GM23248 (cell line): ENCODE data around the gene PRLHR. TPM values are rescaled to one million over a fixed set of nuclear protein-coding genes. Genes with fewer than 3 reads are reported as not detected.

Experiments used
- DNase-seq: peaks from one replicate; pipeline ENCODE4 v3.0.0-alpha.2; 2015
- H2AFZ ChIP-seq: fragments of 200-600 bp; sonication (generic); 2 replicates; pipeline ENCODE4 v1.6.1; 2016; ENCODE audit warnings: antibody characterized with exemption
- H3F3A ChIP-seq: fragments of 200-600 bp; sonication (generic); 2 replicates; pipeline ENCODE4 v1.6.1; 2016; ENCODE audit warnings: mild to moderate bottlenecking, antibody characterized with exemption, mixed run types; ENCODE audit not compliant: insufficient read depth
- H3K27ac ChIP-seq: fragments of 200-600 bp; sonication (generic); 2 replicates; pipeline ENCODE4 v1.5.1; 2016; ENCODE audit warnings: mild to moderate bottlenecking
- H3K27me3 ChIP-seq: fragments of 200-600 bp; sonication (generic); replicated peaks from 2 replicates; pipeline ENCODE4 v1.6.1; 2016; ENCODE audit warnings: mild to moderate bottlenecking; ENCODE audit not compliant: insufficient read depth
- H3K36me3 ChIP-seq: fragments of 200-600 bp; sonication (generic); 2 replicates; pipeline ENCODE4 v1.6.1; 2016; ENCODE audit warnings: low read depth, mild to moderate bottlenecking
- H3K4me1 ChIP-seq: fragments of 200-600 bp; sonication (generic); 2 replicates; pipeline ENCODE4 v1.6.1; 2016; ENCODE audit warnings: mild to moderate bottlenecking; ENCODE audit not compliant: insufficient read depth
- H3K4me2 ChIP-seq: fragments of 200-600 bp; sonication (generic); one replicate; pipeline ENCODE4 v1.6.1; 2016; ENCODE audit warnings: mild to moderate bottlenecking; ENCODE audit not compliant: unreplicated experiment
- H3K4me3 ChIP-seq: fragments of 200-600 bp; sonication (generic); 2 replicates; pipeline ENCODE4 v1.5.1; 2016; ENCODE audit warnings: mild to moderate bottlenecking
- H3K79me2 ChIP-seq: fragments of 200-600 bp; sonication (generic); 2 replicates; pipeline ENCODE4 v1.6.1; 2016; ENCODE audit warnings: mild to moderate bottlenecking; ENCODE audit not compliant: insufficient read depth
- H3K9ac ChIP-seq: fragments of 200-600 bp; sonication (generic); 2 replicates; pipeline ENCODE4 v1.6.1; 2016; ENCODE audit warnings: mild to moderate bottlenecking
- H3K9me2 ChIP-seq: fragments of 200-600 bp; sonication (generic); 2 replicates; pipeline ENCODE4 v1.6.1; 2016; ENCODE audit warnings: mixed run types, mild to moderate bottlenecking, moderate library complexity; ENCODE audit not compliant: insufficient read depth
- H3K9me3 ChIP-seq: fragments of 200-600 bp; sonication (generic); one replicate; pipeline ENCODE4 v1.6.1; 2017; ENCODE audit warnings: low read depth
- H4K20me1 ChIP-seq: fragments of 200-600 bp; sonication (generic); 2 replicates; pipeline ENCODE4 v1.6.0; 2016; ENCODE audit not compliant: insufficient read depth
- EZH2 ChIP-seq: fragments of 200-600 bp; sonication (generic); IDR thresholded peaks from 2 replicates; pipeline ENCODE4 v1.6.1; 2018; ENCODE audit warnings: antibody characterized with exemption, mild to moderate bottlenecking; ENCODE audit not compliant: insufficient read depth, poor library complexity, severe bottlenecking
- EZH2phosphoT487 ChIP-seq: fragments of 200-600 bp; sonication (generic); IDR thresholded peaks from 2 replicates; pipeline ENCODE4 v1.6.1; 2018; ENCODE audit warnings: antibody characterized with exemption, moderate library complexity, mild to moderate bottlenecking, low read depth; ENCODE audit not compliant: insufficient read depth
- WGBS, 2 experiments: methylation state at CpG; one replicate each; pipeline ENCODE4 v1.1.6; 2015 to 2017; ENCODE audit warnings: low lambda C conversion rate in 2 of 2, low coverage in 1 of 2; ENCODE audit errors: missing lambda C conversion rate in 2 of 2; 5-methylcytosine and 5-hydroxymethylcytosine counted together
- in situ Hi-C: fragments of 300-500 bp; cut with MboI; formaldehyde crosslinking; loops from 2 replicates; pipeline ENCODE4 v1.15.0; 2020
- polyA plus RNA-seq: library from polyadenylated mRNA; unstranded; fragments of >200 nt; fragmentation: Nextera tagmentation; extraction: Ambion mirVana; gene quantifications from 2 replicates; pipeline ENCODE4 v1.2.1, GENCODE V29; 2016
- total RNA-seq: library from RNA; depleted of rRNA; stranded (reverse); fragments of >200 nt; shearing (Covaris generic); gene quantifications from 2 replicates; pipeline ENCODE4 v1.2.3, GENCODE V29; 2014

Gene PRLHR
- total and polyA plus RNA-seq, 2 experiments from 2014 or later: not detected

- TF ChIP-seq EZH2phosphoT487 (no peak), EZH2 (no peak)
- in situ Hi-C loops: no loop called here
- H3K4me1 ChIP-seq: no peaks in the 10 kb centered on the region
- no peak overlapping the region for H3K4me3 ChIP-seq
- WGBS, 2 experiments: 66 to 68% methylated on average over 1 of the region's 1 CpG
- no peaks in the 10 kb centered on the region for H3K79me2 ChIP-seq
- H3K27ac ChIP-seq: no peak overlapping the region
- H3K9ac ChIP-seq: no peak overlapping the region
- H3K36me3 ChIP-seq: no peaks in the 10 kb centered on the region
- no peak overlapping the region for H3K4me2 ChIP-seq
- H3K9me3 ChIP-seq: no peaks in the 10 kb centered on the region
- H3F3A ChIP-seq: no peaks in the 10 kb centered on the region
- no peak for DNase-seq
- no peak overlapping the region for H2AFZ ChIP-seq
- H3K27me3 ChIP-seq: 0 out of 2 replicates have a peak, but pooled peaks cover 6% of the 10 kb centered on the region
- H3K9me2 ChIP-seq: no peaks in the 10 kb centered on the region
- H4K20me1 ChIP-seq: no peaks in the 10 kb centered on the region
These were observed 32.6 kb downstream of the PRLHR start for GRCh38 chr10:118562851-118563250.

- H3K4me1 ChIP-seq: no peaks in the 10 kb centered on the region
- H4K20me1 ChIP-seq: no peaks in the 10 kb centered on the region
- H3K27me3 ChIP-seq: peaks cover 19% of the 10 kb centered on the region; the same call in 1 of the 2 replicates
- no peak for DNase-seq
- no peak overlapping the region for H2AFZ ChIP-seq
- H3K4me3 ChIP-seq: no peak overlapping the region
- no peaks in the 10 kb centered on the region for H3K9me3 ChIP-seq
- TF ChIP-seq EZH2: no peak
- no peak for TF ChIP-seq EZH2phosphoT487
- H3K9ac ChIP-seq: no peak overlapping the region
- in situ Hi-C loops: no loop called here
- H3K4me2 ChIP-seq: no peak overlapping the region
- no peaks in the 10 kb centered on the region for H3K36me3 ChIP-seq
- 39 to 40% methylated on average over 4 of the region's 4 CpGs for WGBS, 2 experiments
- no peaks in the 10 kb centered on the region for H3K9me2 ChIP-seq
- no peaks in the 10 kb centered on the region for H3K79me2 ChIP-seq
- H3F3A ChIP-seq: no peaks in the 10 kb centered on the region
- H3K27ac ChIP-seq: no peak overlapping the region
These were observed 37.5 kb downstream of the PRLHR start for GRCh38 chr10:118557946-118558345.

GRCh38 chr10:118551535-118552100 lies 43.8 kb downstream of the PRLHR start:
- Histone ChIP-seq H4K20me1 (no peaks in the 10 kb centered on the region), H3K4me1 (no peaks in the 10 kb centered on the region), H3K9ac (no peak overlapping the region), H3K9me3 (no peaks in the 10 kb centered on the region), H3K27me3 (peaks cover 22% of the 10 kb centered on the region; the same call in 1 of the 2 replicates), H3K27ac (no peak overlapping the region), H2AFZ (no peak overlapping the region), H3K9me2 (no peaks in the 10 kb centered on the region), H3K4me3 (no peak overlapping the region), H3K79me2 (no peaks in the 10 kb centered on the region), H3K36me3 (no peaks in the 10 kb centered on the region), H3F3A (no peaks in the 10 kb centered on the region), H3K4me2 (no peak overlapping the region)
- DNase-seq: no peak
- in situ Hi-C loops: no loop called here
- WGBS, 2 experiments: 43 to 44% methylated on average over 10 of the region's 10 CpGs
- no peak for TF ChIP-seq EZH2
- no peak for TF ChIP-seq EZH2phosphoT487

- no peaks in the 10 kb centered on the region for H3K79me2 ChIP-seq
- H3K4me1 ChIP-seq: no peaks in the 10 kb centered on the region
- no peaks in the 10 kb centered on the region; the same call in 1 of the 2 replicates for H3K27me3 ChIP-seq
- no peak for DNase-seq
- 72 to 75% methylated on average over 5 of the region's 5 CpGs for WGBS, 2 experiments
- no peaks in the 10 kb centered on the region for H3K9me2 ChIP-seq
- no peak overlapping the region for H3K9ac ChIP-seq
- no peaks in the 10 kb centered on the region for H3K36me3 ChIP-seq
- in situ Hi-C loops: no loop called here
- no peak overlapping the region for H2AFZ ChIP-seq
- no peaks in the 10 kb centered on the region for H3K9me3 ChIP-seq
- H3F3A ChIP-seq: no peaks in the 10 kb centered on the region
- H3K27ac ChIP-seq: no peak overlapping the region
- no peaks in the 10 kb centered on the region for H4K20me1 ChIP-seq
- no peak overlapping the region for H3K4me2 ChIP-seq
- no peak overlapping the region for H3K4me3 ChIP-seq
- no peak for TF ChIP-seq EZH2
- no peak for TF ChIP-seq EZH2phosphoT487
These were observed 48.2 kb downstream of the PRLHR start for GRCh38 chr10:118547282-118547681.

- Histone ChIP-seq H3K9me2 (no peaks in the 10 kb centered on the region), H4K20me1 (no peaks in the 10 kb centered on the region), H3K27ac (no peak overlapping the region), H3K9me3 (no peaks in the 10 kb centered on the region), H3K79me2 (no peaks in the 10 kb centered on the region), H3K27me3 (no peaks in the 10 kb centered on the region; the same call in 1 of the 2 replicates), H2AFZ (no peak overlapping the region), H3K4me3 (no peak overlapping the region), H3K4me1 (no peaks in the 10 kb centered on the region), H3K36me3 (no peaks in the 10 kb centered on the region), H3K4me2 (no peak overlapping the region), H3F3A (no peaks in the 10 kb centered on the region), H3K9ac (no peak overlapping the region)
- no peak for TF ChIP-seq EZH2phosphoT487
- no peak for TF ChIP-seq EZH2
- in situ Hi-C loops: no loop called here
- 35 to 40% methylated on average over 2 of the region's 2 CpGs for WGBS, 2 experiments
- no peak for DNase-seq
These were observed 49.0 kb downstream of the PRLHR start for GRCh38 chr10:118546479-118546878.
